ENCODE results near the gene MYRIP. TPM values are rescaled to one million over a fixed set of nuclear protein-coding genes. Genes with fewer than 3 reads are reported as not detected.
"Not testable (repeated sequence)": the region's sequence is repeated elsewhere in the genome, so short reads cannot be mapped to it uniquely, and the experiment has no call there.

MYRIP gene
- total and polyA plus RNA-seq, 12 donors = 0.24 to 4.8 (median 1.4) TPM

- no peak overlapping the region for H3K4me3 ChIP-seq
- no peaks in the 10 kb centered on the region for H3K9me3 ChIP-seq (replicated peaks in 1 of 3)
- no peaks in the 10 kb centered on the region for H3K27me3 ChIP-seq
- no peak for DNase-seq
- TF ChIP-seq POLR2A (IDR thresholded peaks at IDR 0.05) = no peak
- no peak overlapping the region for H3K27ac ChIP-seq
- no peaks in the 10 kb centered on the region for H3K36me3 ChIP-seq (replicated peaks in 1 of 2)
- intact Hi-C loops (cut with DNase I) = no loop called here
- H3K4me1 ChIP-seq (replicated peaks in 1 of 2) = no peaks in the 10 kb centered on the region
- WGBS, 4 donors = 72 to 85% (median 80%) methylated on average over 4 of the region's 4 CpGs
These were observed 259.2 kb downstream of the MYRIP start for GRCh38 chr3:40068636-40069035.

DNA sequence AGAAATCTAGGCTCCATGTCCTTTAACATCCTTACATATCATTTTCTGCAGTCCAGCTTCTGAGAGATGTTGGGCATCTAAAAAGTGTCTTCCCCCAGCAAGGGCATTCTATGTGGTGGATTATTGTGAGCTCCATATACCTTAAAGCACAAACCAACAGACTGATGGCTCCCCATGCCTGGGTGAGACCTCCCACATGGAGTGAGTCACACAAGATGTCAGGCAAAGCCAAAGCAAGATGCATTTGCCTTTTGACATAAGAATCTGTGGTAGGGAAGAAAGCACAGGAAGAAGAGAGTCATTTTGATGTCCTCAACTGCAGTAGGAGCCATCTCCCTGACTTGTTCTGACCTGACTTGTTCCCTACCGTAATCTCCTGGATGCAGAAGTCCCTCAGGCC is 261.4 kb downstream of the MYRIP start:
- no peaks in the 10 kb centered on the region for H3K36me3 ChIP-seq (replicated peaks in 1 of 2)
- H3K4me3 ChIP-seq = no peak overlapping the region
- WGBS, 4 donors = 67 to 100% (median 96%) methylated on average over 1 of the region's 1 CpG
- H3K27ac ChIP-seq = no peak overlapping the region
- no peaks in the 10 kb centered on the region for H3K9me3 ChIP-seq (replicated peaks in 1 of 3)
- no peaks in the 10 kb centered on the region for H3K4me1 ChIP-seq (replicated peaks in 1 of 2)
- intact Hi-C loops (cut with DNase I) = no loop called here
- H3K27me3 ChIP-seq = no peaks in the 10 kb centered on the region
- no peak for DNase-seq
- TF ChIP-seq POLR2A (IDR thresholded peaks at IDR 0.05) = no peak
- TF ChIP-seq, protein P1, sequence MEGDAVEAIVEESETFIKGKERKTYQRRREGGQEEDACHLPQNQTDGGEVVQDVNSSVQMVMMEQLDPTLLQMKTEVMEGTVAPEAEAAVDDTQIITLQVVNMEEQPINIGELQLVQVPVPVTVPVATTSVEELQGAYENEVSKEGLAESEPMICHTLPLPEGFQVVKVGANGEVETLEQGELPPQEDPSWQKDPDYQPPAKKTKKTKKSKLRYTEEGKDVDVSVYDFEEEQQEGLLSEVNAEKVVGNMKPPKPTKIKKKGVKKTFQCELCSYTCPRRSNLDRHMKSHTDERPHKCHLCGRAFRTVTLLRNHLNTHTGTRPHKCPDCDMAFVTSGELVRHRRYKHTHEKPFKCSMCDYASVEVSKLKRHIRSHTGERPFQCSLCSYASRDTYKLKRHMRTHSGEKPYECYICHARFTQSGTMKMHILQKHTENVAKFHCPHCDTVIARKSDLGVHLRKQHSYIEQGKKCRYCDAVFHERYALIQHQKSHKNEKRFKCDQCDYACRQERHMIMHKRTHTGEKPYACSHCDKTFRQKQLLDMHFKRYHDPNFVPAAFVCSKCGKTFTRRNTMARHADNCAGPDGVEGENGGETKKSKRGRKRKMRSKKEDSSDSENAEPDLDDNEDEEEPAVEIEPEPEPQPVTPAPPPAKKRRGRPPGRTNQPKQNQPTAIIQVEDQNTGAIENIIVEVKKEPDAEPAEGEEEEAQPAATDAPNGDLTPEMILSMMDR (IDR thresholded peaks at IDR 0.05) = no peak

GRCh38 chr3:40071683-40072238 is 262.4 kb downstream of the MYRIP start:
- no peak for DNase-seq
- H3K27me3 ChIP-seq = no peaks in the 10 kb centered on the region
- WGBS, 4 donors = 70 to 92% (median 88%) methylated on average over 3 of the region's 3 CpGs
- H3K27ac ChIP-seq = no peak overlapping the region
- no peak for TF ChIP-seq POLR2A (IDR thresholded peaks at IDR 0.05)
- TF ChIP-seq, protein P1 (IDR thresholded peaks at IDR 0.05) = no peak
- intact Hi-C loops (cut with DNase I) = no loop called here
- no peaks in the 10 kb centered on the region for H3K4me1 ChIP-seq (replicated peaks in 1 of 2)
- H3K4me3 ChIP-seq = no peak overlapping the region
- H3K36me3 ChIP-seq (replicated peaks in 1 of 2) = no peaks in the 10 kb centered on the region
- no peaks in the 10 kb centered on the region for H3K9me3 ChIP-seq (replicated peaks in 1 of 3)

DNA sequence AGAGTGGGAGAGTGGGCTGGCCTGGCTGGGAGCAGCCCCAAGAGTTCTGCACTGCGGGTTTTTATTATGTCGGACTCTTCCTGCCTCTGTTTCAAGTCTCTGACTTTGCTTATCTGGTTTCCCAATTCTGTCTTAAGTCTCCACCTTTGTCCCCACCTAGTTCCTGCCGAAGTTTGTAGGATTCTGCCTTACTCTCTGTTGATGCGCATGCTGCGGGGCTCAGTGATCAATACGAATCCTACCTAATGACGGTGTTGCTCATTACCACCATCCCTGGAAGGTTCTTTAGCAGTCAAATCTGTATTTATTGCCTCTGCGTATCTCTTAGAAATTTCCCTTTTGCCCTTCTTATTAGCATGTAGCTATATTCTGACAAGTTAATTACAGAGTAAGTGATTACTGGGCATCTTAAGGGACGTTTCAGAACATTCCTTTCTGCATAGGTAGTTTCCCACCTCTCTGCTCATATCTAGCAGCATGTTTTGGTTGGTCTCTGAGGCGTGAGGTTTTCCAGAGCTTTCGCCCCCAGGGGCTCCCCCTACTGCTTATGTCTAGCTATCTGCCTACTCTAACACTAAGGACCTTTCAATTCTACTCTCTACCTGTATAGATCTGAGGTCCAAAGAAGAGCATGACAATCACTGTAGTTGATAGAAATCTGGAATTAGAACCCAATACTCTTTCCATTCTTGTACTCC is 264.1 kb downstream of the MYRIP start:
- H3K4me3 ChIP-seq = no peak overlapping the region
- TF ChIP-seq POLR2A (IDR thresholded peaks at IDR 0.05) = no peak
- TF ChIP-seq, protein P1 (IDR thresholded peaks at IDR 0.05) = no peak
- no peaks in the 10 kb centered on the region for H3K9me3 ChIP-seq (replicated peaks in 1 of 3)
- H3K27me3 ChIP-seq = no peaks in the 10 kb centered on the region
- no peaks in the 10 kb centered on the region for H3K36me3 ChIP-seq (replicated peaks in 1 of 2)
- H3K4me1 ChIP-seq (replicated peaks in 1 of 2) = no peaks in the 10 kb centered on the region
- intact Hi-C loops (cut with DNase I) = no loop called here
- WGBS, 4 donors = 68 to 76% (median 74%) methylated on average over 10 to 11 of the region's 11 CpGs
- DNase-seq = no peak
- H3K27ac ChIP-seq = no peak overlapping the region

DNA sequence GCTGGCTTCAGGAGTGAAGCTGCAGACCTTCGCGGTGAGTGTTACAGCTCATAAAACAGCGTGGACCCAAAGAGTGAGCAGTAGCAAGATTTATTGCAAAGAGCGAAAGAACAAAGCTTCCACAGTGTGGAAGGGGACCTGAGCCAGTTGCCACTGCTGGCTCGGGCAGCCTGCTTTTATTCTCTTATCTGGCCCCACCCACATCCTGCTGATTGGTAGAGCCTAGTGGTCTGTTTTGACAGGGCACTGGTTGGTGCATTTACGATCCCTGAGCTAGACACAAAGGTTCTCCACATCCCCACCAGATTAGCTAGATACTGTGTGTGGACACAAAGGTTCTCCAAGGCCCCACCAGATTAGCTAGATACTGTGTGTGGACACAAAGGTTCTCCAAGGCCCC is 267.7 kb downstream of the MYRIP start:
- WGBS, 4 donors = 78 to 89% (median 84%) methylated on average over 6 of the region's 6 CpGs
- H3K4me3 ChIP-seq; H3K27ac ChIP-seq; H3K4me1 ChIP-seq (replicated peaks in 1 of 2); intact Hi-C loops (cut with DNase I); DNase-seq; H3K36me3 ChIP-seq (replicated peaks in 1 of 2); H3K9me3 ChIP-seq (replicated peaks in 1 of 3); H3K27me3 ChIP-seq: not testable (repeated sequence)

- H3K36me3 ChIP-seq (replicated peaks in 1 of 2); H3K4me3 ChIP-seq; H3K27ac ChIP-seq; H3K4me1 ChIP-seq (replicated peaks in 1 of 2); intact Hi-C loops (cut with DNase I); DNase-seq; H3K9me3 ChIP-seq (replicated peaks in 1 of 3); H3K27me3 ChIP-seq: not testable (repeated sequence)
- WGBS, 4 donors = 90 to 97% (median 93%) methylated on average over 7 to 41 of the region's 41 CpGs
These were observed 268.6 kb downstream of the MYRIP start for GRCh38 chr3:40077828-40078492.

Measured in adrenal gland (tissue), 12 donors.